ENCODE results near the gene SMTNL1. TPM values are rescaled to one million over a fixed set of nuclear protein-coding genes. Genes with fewer than 3 reads are reported as not detected.

Gene SMTNL1
- total and polyA plus RNA-seq, 9 of the 15 experiments (the other 6 are each of a cell fraction or from before 2014, with no cell fraction given), result not detected

DNA sequence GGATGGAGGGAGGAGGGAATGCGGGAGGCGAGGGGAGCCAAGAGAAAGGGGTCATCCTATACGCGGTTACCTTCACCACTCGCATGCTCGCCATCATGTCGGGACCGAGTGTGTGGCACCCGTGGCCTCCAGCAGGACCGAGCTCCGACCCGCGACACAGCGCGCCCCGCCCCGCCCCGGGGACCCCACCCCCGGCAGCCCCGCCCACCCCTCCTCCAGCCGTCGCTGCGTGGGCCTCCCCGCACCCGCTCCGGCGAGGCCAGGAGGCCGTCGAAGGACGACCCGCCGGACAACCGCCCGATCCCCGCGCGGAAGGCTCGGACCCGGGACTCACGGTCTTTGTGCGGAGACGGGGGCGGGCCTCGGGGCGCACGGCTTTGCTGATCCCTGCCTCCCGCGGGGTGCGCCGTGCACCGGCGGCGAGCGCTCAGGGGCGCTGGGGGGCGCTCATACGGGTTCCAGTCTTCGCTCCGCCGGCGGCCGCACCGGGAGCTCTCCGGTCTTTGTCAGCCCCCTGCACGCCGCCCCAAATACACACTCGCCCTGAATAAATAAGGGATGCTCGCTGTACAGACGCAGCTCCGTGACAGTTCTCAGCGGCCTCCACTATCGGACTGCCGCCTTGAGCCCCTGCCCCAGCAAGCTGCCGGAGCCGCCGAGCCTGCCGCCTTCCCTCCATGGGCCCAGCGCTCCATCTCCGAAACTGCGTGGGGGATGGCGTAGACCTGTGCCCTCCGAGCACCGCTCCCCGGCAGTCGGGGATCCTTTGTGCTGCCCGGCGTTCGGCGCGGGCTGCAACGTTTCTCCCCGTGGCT is 30.3 kb downstream of the SMTNL1 start, which contains the start of gene UBE2L6 (continued):
- TF ChIP-seq TAF7 (tag; IDR thresholded peaks at IDR 0.05) (no peak), ZNF644 (tag; IDR thresholded peaks at IDR 0.05; ENCODE audit: low read depth) (no peak), ZNF830 (CRISPR knock-in tag; IDR thresholded peaks at IDR 0.05) (no peak), KAT7 (CRISPR knock-in tag; IDR thresholded peaks at IDR 0.05; ENCODE audit: borderline replicate concordance) (peak; percentile 71; the same call in 1 of the 2 replicates), PRPF4 (IDR thresholded peaks at IDR 0.05; ENCODE audit: insufficient read depth, low read depth, low read length, poor library complexity, severe bottlenecking) (no peak), KLF1 (tag; IDR thresholded peaks at IDR 0.05) (no peak), ZEB2 (IDR thresholded peaks at IDR 0.05) (no peak), RBM39 (optimal IDR thresholded peaks at IDR 0.05; ENCODE audit: low read depth, low read length) (no peak), ESRRB (CRISPR knock-in tag; IDR thresholded peaks at IDR 0.05; ENCODE audit: borderline replicate concordance) (no peak), CBX2 (IDR thresholded peaks at IDR 0.05; ENCODE audit: insufficient read depth, low read length, poor library complexity, severe bottlenecking) (no peak), NONO (IDR thresholded peaks at IDR 0.05; ENCODE audit: low read depth in 2 of 2, low read length in 1 of 2) (no peak), ZNF408 (CRISPR knock-in tag; IDR thresholded peaks at IDR 0.05; ENCODE audit: low read depth) (no peak), STAT5B (CRISPR knock-in tag; IDR thresholded peaks at IDR 0.05) (no peak), TEAD1 (CRISPR knock-in tag; IDR thresholded peaks at IDR 0.05) (no peak), FOXM1 (IDR thresholded peaks at IDR 0.05; ENCODE audit: low read depth) (no peak), FOXM1 (CRISPR knock-in tag; IDR thresholded peaks at IDR 0.05; ENCODE audit: low read depth) (0 out of 2 replicates have a peak, but pooled peaks have one; percentile 56), KLF6 (CRISPR knock-in tag; IDR thresholded peaks at IDR 0.05; ENCODE audit: borderline replicate concordance) (no peak), ZNF764 (CRISPR knock-in tag; IDR thresholded peaks at IDR 0.05; ENCODE audit: low read depth) (0 out of 2 replicates have a peak, but pooled peaks have one; percentile 57), NFRKB (IDR thresholded peaks at IDR 0.05; ENCODE audit: low read depth) (no peak)
- TF ChIP-seq, protein P1, sequence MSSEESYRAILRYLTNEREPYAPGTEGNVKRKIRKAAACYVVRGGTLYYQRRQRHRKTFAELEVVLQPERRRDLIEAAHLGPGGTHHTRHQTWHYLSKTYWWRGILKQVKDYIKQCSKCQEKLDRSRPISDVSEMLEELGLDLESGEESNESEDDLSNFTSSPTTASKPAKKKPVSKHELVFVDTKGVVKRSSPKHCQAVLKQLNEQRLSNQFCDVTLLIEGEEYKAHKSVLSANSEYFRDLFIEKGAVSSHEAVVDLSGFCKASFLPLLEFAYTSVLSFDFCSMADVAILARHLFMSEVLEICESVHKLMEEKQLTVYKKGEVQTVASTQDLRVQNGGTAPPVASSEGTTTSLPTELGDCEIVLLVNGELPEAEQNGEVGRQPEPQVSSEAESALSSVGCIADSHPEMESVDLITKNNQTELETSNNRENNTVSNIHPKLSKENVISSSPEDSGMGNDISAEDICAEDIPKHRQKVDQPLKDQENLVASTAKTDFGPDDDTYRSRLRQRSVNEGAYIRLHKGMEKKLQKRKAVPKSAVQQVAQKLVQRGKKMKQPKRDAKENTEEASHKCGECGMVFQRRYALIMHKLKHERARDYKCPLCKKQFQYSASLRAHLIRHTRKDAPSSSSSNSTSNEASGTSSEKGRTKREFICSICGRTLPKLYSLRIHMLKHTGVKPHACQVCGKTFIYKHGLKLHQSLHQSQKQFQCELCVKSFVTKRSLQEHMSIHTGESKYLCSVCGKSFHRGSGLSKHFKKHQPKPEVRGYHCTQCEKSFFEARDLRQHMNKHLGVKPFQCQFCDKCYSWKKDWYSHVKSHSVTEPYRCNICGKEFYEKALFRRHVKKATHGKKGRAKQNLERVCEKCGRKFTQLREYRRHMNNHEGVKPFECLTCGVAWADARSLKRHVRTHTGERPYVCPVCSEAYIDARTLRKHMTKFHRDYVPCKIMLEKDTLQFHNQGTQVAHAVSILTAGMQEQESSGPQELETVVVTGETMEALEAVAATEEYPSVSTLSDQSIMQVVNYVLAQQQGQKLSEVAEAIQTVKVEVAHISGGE (CRISPR knock-in tag; IDR thresholded peaks at IDR 0.05), result peak in 1 of 3 experiments; percentile 35; a peak in 2 of 6 replicates
- TF ChIP-seq, protein P2, sequence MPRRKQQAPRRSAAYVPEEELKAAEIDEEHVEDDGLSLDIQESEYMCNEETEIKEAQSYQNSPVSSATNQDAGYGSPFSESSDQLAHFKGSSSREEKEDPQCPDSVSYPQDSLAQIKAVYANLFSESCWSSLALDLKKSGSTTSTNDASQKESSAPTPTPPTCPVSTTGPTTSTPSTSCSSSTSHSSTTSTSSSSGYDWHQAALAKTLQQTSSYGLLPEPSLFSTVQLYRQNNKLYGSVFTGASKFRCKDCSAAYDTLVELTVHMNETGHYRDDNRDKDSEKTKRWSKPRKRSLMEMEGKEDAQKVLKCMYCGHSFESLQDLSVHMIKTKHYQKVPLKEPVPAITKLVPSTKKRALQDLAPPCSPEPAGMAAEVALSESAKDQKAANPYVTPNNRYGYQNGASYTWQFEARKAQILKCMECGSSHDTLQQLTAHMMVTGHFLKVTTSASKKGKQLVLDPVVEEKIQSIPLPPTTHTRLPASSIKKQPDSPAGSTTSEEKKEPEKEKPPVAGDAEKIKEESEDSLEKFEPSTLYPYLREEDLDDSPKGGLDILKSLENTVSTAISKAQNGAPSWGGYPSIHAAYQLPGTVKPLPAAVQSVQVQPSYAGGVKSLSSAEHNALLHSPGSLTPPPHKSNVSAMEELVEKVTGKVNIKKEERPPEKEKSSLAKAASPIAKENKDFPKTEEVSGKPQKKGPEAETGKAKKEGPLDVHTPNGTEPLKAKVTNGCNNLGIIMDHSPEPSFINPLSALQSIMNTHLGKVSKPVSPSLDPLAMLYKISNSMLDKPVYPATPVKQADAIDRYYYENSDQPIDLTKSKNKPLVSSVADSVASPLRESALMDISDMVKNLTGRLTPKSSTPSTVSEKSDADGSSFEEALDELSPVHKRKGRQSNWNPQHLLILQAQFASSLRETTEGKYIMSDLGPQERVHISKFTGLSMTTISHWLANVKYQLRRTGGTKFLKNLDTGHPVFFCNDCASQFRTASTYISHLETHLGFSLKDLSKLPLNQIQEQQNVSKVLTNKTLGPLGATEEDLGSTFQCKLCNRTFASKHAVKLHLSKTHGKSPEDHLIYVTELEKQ (CRISPR knock-in tag; IDR thresholded peaks at IDR 0.05), result no peak

Measured in K562 (cell line).